B cell (primary cell): Measurements from ENCODE around the gene AXIN1.
"Not testable (repeated sequence)": the region's sequence is repeated elsewhere in the genome, so short reads cannot be mapped to it uniquely, and the experiment has no call there.

ENCODE experiments used
- EZH2 ChIP-seq: IDR thresholded peaks from 2 replicates; pipeline ENCODE4 v1.6.1; 2012; ENCODE audit warnings: borderline replicate concordance, low read depth, mild to moderate bottlenecking, moderate library complexity, low read length; ENCODE audit not compliant: insufficient read depth, poor library complexity, severe bottlenecking
- TF ChIP-seq, protein P1 (sequence below): fragments of 200-600 bp; IDR thresholded peaks from one replicate; pipeline ENCODE4 v1.8.0; 2022; ENCODE audit warnings: antibody characterized with exemption, mild to moderate bottlenecking

DNA sequence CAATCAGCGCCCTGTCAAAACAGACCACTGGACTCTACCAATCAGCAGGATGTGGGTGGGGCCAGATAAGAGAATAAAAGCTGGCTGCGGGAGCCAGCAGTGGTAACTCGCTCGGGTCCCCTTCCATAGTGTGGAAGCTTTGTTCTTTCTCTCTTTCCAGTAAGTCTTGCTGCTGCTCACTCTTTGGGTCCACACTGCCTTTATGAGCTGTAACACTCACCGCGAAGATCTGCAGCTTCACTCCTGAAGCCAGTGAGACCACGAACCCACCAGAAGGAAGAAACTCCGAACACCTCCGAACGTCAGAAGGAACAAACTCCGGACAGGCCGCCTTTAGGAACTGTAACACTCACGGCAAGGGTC, 10.6 kb downstream of the AXIN1 start:
- TF ChIP-seq, protein P1, sequence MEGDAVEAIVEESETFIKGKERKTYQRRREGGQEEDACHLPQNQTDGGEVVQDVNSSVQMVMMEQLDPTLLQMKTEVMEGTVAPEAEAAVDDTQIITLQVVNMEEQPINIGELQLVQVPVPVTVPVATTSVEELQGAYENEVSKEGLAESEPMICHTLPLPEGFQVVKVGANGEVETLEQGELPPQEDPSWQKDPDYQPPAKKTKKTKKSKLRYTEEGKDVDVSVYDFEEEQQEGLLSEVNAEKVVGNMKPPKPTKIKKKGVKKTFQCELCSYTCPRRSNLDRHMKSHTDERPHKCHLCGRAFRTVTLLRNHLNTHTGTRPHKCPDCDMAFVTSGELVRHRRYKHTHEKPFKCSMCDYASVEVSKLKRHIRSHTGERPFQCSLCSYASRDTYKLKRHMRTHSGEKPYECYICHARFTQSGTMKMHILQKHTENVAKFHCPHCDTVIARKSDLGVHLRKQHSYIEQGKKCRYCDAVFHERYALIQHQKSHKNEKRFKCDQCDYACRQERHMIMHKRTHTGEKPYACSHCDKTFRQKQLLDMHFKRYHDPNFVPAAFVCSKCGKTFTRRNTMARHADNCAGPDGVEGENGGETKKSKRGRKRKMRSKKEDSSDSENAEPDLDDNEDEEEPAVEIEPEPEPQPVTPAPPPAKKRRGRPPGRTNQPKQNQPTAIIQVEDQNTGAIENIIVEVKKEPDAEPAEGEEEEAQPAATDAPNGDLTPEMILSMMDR = not testable (repeated sequence)
- not testable (repeated sequence) for TF ChIP-seq EZH2
